WTC11 (cell line): ENCODE results near the gene ARHGAP18. TPM values are rescaled to one million over a fixed set of nuclear protein-coding genes. Genes with fewer than 3 reads are reported as not detected.

Experiments
- ATAC-seq: fragments of 200-7000 bp; cut with Tn5 transposase; 2 replicates; pipeline ENCODE4 v1.10.0; 2021; ENCODE audit warnings: mild to moderate bottlenecking, moderate library complexity
- CTCF ChIA-PET: fragments of 300-600 bp; sonication (Branson Sonifier 250); formaldehyde crosslinking; loops from one replicate; lab custom pipeline; 2021; ENCODE audit warnings: antibody characterized with exemption; lab: Charles Lee
- POLR2A ChIA-PET: fragments of 350-600 bp; sonication (Branson Sonifier 250); formaldehyde crosslinking; loops from one replicate; lab custom pipeline; 2021; ENCODE audit warnings: antibody characterized with exemption; lab: Charles Lee
- DNase-seq: peaks from one replicate; pipeline ENCODE4 v3.0.0; 2021; ENCODE audit warnings: low spot score
- H3K27ac Mint-ChIP-seq: 2 replicates; pipeline ENCODE4 v1.8.0; 2021; ENCODE audit warnings: mixed read lengths
- H3K27me3 Mint-ChIP-seq: 2 replicates; pipeline ENCODE4 v1.8.0; 2021; ENCODE audit warnings: low read depth, mild to moderate bottlenecking, moderate library complexity, mixed read lengths
- H3K36me3 Mint-ChIP-seq: 2 replicates; pipeline ENCODE4 v1.8.0; 2021; ENCODE audit warnings: mixed read lengths
- H3K4me1 Mint-ChIP-seq: 2 replicates; pipeline ENCODE4 v1.8.0; 2022; ENCODE audit warnings: mixed read lengths
- H3K4me3 Mint-ChIP-seq: 2 replicates; pipeline ENCODE4 v1.8.0; 2021; ENCODE audit warnings: mild to moderate bottlenecking, moderate library complexity, mixed read lengths
- H3K9me3 Mint-ChIP-seq: 2 replicates; pipeline ENCODE4 v1.8.0; 2021; ENCODE audit warnings: mixed read lengths
- ATF1 ChIP-seq: sonication (generic); formaldehyde crosslinking; IDR thresholded peaks from 2 replicates; pipeline ENCODE4 v1.8.1; 2023; ENCODE audit warnings: mild to moderate bottlenecking, moderate library complexity, missing genetic modification reagents
- CBFB ChIP-seq: sonication (generic); formaldehyde crosslinking; IDR thresholded peaks from 2 replicates; pipeline ENCODE4 v1.8.1; 2022; ENCODE audit warnings: mild to moderate bottlenecking, low read depth, missing genetic modification reagents
- ELF4 ChIP-seq: sonication (generic); formaldehyde crosslinking; IDR thresholded peaks from 2 replicates; pipeline ENCODE4 v1.8.1; 2022; ENCODE audit warnings: low read depth, mild to moderate bottlenecking, moderate library complexity, missing genetic modification reagents
- ETV6 ChIP-seq: sonication (generic); formaldehyde crosslinking; IDR thresholded peaks from 2 replicates; pipeline ENCODE4 v1.8.1; 2022; ENCODE audit warnings: mild to moderate bottlenecking, missing genetic modification reagents
- GTF2I ChIP-seq: fragments of 250-450 bp; sonication (Bioruptor Pico); conservative IDR thresholded peaks from 2 replicates; pipeline ENCODE4 v1.4.0; 2021; ENCODE audit warnings: mild to moderate bottlenecking
- HMGA2 ChIP-seq: fragments of 250-450 bp; sonication (Bioruptor Pico); IDR thresholded peaks from 2 replicates; pipeline ENCODE4 v1.4.0; 2021; ENCODE audit warnings: mild to moderate bottlenecking, moderate library complexity
- IRF1 ChIP-seq: sonication (generic); formaldehyde crosslinking; IDR thresholded peaks from 2 replicates; pipeline ENCODE4 v1.8.0; 2023; ENCODE audit warnings: missing genetic modification reagents
- JAZF1 ChIP-seq: fragments of 250-450 bp; sonication (Bioruptor Pico); IDR thresholded peaks from 2 replicates; pipeline ENCODE4 v1.9.0; 2021; ENCODE audit warnings: moderate library complexity, mild to moderate bottlenecking, inconsistent platforms
- JUN ChIP-seq: sonication (generic); formaldehyde crosslinking; IDR thresholded peaks from 2 replicates; pipeline ENCODE4 v1.8.0; 2023; ENCODE audit warnings: mild to moderate bottlenecking, missing genetic modification reagents
- KAT7 ChIP-seq: sonication (generic); formaldehyde crosslinking; IDR thresholded peaks from 2 replicates; pipeline ENCODE4 v1.8.1; 2023; ENCODE audit warnings: missing genetic modification reagents, mild to moderate bottlenecking, borderline replicate concordance
- MXD4 ChIP-seq: fragments of 250-450 bp; sonication (Bioruptor Pico); IDR thresholded peaks from 2 replicates; pipeline ENCODE4 v1.8.0; 2021; ENCODE audit warnings: mild to moderate bottlenecking, moderate library complexity, borderline replicate concordance
- NFATC4 ChIP-seq: fragments of 250-450 bp; sonication (Bioruptor Pico); IDR thresholded peaks from 2 replicates; pipeline ENCODE4 v1.9.0; 2021; ENCODE audit warnings: mild to moderate bottlenecking
- OVOL2 ChIP-seq: fragments of 250-450 bp; sonication (Bioruptor Pico); IDR thresholded peaks from 2 replicates; pipeline ENCODE4 v1.9.0; 2021; ENCODE audit warnings: mild to moderate bottlenecking, borderline replicate concordance
- TEAD4 ChIP-seq: sonication (generic); formaldehyde crosslinking; IDR thresholded peaks from 2 replicates; pipeline ENCODE4 v1.8.0; 2022; ENCODE audit warnings: mild to moderate bottlenecking, missing genetic modification reagents
- USF1 ChIP-seq: sonication (generic); formaldehyde crosslinking; IDR thresholded peaks from 2 replicates; pipeline ENCODE4 v1.8.0; 2022; ENCODE audit warnings: mild to moderate bottlenecking, missing genetic modification reagents
- ZNF138 ChIP-seq: sonication (generic); formaldehyde crosslinking; conservative IDR thresholded peaks from 2 replicates; pipeline ENCODE4 v1.8.1; 2022; ENCODE audit warnings: mild to moderate bottlenecking, moderate library complexity, missing genetic modification reagents
- ZNF219 ChIP-seq: sonication (generic); formaldehyde crosslinking; IDR thresholded peaks from 2 replicates; pipeline ENCODE4 v1.8.0; 2023; ENCODE audit warnings: missing genetic modification reagents, mild to moderate bottlenecking, borderline replicate concordance
- ZNF232 ChIP-seq: sonication (generic); formaldehyde crosslinking; IDR thresholded peaks from 2 replicates; pipeline ENCODE4 v1.8.0; 2022; ENCODE audit warnings: mild to moderate bottlenecking, missing genetic modification reagents
- ZNF396 ChIP-seq: fragments of 250-450 bp; sonication (Bioruptor Pico); IDR thresholded peaks from 2 replicates; pipeline ENCODE4 v1.8.0; 2021; ENCODE audit warnings: mild to moderate bottlenecking, moderate library complexity, borderline replicate concordance
- ZNF671 ChIP-seq: fragments of 250-450 bp; sonication (Bioruptor Pico); IDR thresholded peaks from 2 replicates; pipeline ENCODE4 v1.8.0; 2021; ENCODE audit warnings: mild to moderate bottlenecking
- total RNA-seq: library from RNA; stranded (reverse); gene quantifications from 3 replicates; pipeline ENCODE4 v1.2.3, GENCODE V29; 2021
- TF ChIP-seq, protein P1 (sequence below): fragments of 250-450 bp; sonication (Bioruptor Pico); IDR thresholded peaks from 2 replicates; pipeline ENCODE4 v1.8.0; 2021; ENCODE audit warnings: mild to moderate bottlenecking
- TF ChIP-seq, protein P2 (sequence below): sonication (generic); formaldehyde crosslinking; conservative IDR thresholded peaks from 2 replicates; pipeline ENCODE4 v1.8.1; 2023; ENCODE audit warnings: mild to moderate bottlenecking, low read depth, missing genetic modification reagents, moderate library complexity

ARHGAP18 gene
- total RNA-seq, 1 experiment from 2014 or later = 4.6 TPM

GRCh38 chr6:129633529-129633928 is 76.4 kb downstream of the ARHGAP18 start:
- no peaks in the 10 kb centered on the region for H3K36me3 Mint-ChIP-seq
- TF ChIP-seq HMGA2 (no peak), JUN (no peak), ATF1 (CRISPR knock-in tag) (no peak), JAZF1 (CRISPR knock-in tag) (no peak), ZNF219 (CRISPR knock-in tag) (no peak), GTF2I (CRISPR knock-in tag) (no peak), NFATC4 (CRISPR knock-in tag) (no peak), CBFB (CRISPR knock-in tag) (no peak), OVOL2 (CRISPR knock-in tag) (no peak), USF1 (CRISPR knock-in tag) (no peak), KAT7 (CRISPR knock-in tag) (no peak), MXD4 (CRISPR knock-in tag) (no peak), ZNF232 (no peak), ZNF138 (CRISPR knock-in tag) (no peak), ZNF671 (CRISPR knock-in tag) (no peak), IRF1 (no peak), ETV6 (CRISPR knock-in tag) (no peak), ELF4 (no peak)
- TF ChIP-seq, protein P1, sequence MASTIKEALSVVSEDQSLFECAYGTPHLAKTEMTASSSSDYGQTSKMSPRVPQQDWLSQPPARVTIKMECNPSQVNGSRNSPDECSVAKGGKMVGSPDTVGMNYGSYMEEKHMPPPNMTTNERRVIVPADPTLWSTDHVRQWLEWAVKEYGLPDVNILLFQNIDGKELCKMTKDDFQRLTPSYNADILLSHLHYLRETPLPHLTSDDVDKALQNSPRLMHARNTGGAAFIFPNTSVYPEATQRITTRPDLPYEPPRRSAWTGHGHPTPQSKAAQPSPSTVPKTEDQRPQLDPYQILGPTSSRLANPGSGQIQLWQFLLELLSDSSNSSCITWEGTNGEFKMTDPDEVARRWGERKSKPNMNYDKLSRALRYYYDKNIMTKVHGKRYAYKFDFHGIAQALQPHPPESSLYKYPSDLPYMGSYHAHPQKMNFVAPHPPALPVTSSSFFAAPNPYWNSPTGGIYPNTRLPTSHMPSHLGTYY (CRISPR knock-in tag) = no peak
- TF ChIP-seq, protein P2, sequence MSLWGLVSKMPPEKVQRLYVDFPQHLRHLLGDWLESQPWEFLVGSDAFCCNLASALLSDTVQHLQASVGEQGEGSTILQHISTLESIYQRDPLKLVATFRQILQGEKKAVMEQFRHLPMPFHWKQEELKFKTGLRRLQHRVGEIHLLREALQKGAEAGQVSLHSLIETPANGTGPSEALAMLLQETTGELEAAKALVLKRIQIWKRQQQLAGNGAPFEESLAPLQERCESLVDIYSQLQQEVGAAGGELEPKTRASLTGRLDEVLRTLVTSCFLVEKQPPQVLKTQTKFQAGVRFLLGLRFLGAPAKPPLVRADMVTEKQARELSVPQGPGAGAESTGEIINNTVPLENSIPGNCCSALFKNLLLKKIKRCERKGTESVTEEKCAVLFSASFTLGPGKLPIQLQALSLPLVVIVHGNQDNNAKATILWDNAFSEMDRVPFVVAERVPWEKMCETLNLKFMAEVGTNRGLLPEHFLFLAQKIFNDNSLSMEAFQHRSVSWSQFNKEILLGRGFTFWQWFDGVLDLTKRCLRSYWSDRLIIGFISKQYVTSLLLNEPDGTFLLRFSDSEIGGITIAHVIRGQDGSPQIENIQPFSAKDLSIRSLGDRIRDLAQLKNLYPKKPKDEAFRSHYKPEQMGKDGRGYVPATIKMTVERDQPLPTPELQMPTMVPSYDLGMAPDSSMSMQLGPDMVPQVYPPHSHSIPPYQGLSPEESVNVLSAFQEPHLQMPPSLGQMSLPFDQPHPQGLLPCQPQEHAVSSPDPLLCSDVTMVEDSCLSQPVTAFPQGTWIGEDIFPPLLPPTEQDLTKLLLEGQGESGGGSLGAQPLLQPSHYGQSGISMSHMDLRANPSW (CRISPR knock-in tag) = no peak
- POLR2A ChIA-PET = no interaction called here
- H3K27ac Mint-ChIP-seq = no peak overlapping the region
- CTCF ChIA-PET = no interaction called here
- DNase-seq = no peak
- no peak overlapping the region for H3K4me3 Mint-ChIP-seq
- no peak for ATAC-seq
- peaks cover 21% of the 10 kb centered on the region for H3K4me1 Mint-ChIP-seq
- H3K27me3 Mint-ChIP-seq = no peaks in the 10 kb centered on the region
- no peaks in the 10 kb centered on the region for H3K9me3 Mint-ChIP-seq

DNA sequence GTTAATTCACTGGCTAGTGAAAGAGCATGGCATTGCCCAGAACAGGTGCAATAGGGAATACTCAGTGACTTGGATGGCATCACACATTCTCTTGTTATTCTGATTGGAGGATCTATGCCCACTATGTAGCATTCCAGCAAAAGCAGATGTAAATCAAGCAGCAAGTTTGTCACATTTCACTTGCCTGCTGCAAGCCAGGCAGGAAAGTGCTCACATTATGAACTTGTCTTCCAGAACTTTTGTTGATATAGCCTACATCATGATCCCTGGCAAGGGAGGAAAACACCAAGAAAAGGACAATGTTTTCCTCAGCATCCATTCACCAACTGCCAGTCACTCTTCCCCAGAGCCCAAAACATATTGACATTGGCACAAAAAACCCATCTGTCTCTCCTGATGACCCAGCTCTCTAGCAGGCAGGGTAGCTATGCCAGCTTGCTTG is 77.8 kb downstream of the ARHGAP18 start:
- ChIA-PET CTCF (interaction anchor here (1.0 kb wide), 1 partner anchor 10 kb away, joined by 4 read pairs; no protein-coding TSS in a partner anchor), POLR2A (no interaction called here)
- no peak overlapping the region for H3K4me3 Mint-ChIP-seq
- H3K36me3 Mint-ChIP-seq = no peaks in the 10 kb centered on the region
- DNase-seq (no peak), ATAC-seq (no peak)
- no peaks in the 10 kb centered on the region for H3K27me3 Mint-ChIP-seq
- no peak for TF ChIP-seq ELF4
- no peak for TF ChIP-seq ZNF396 (CRISPR knock-in tag)
- TF ChIP-seq TEAD4 = no peak
- no peak overlapping the region for H3K27ac Mint-ChIP-seq
- peaks cover 8% of the 10 kb centered on the region for H3K4me1 Mint-ChIP-seq
- no peaks in the 10 kb centered on the region for H3K9me3 Mint-ChIP-seq
